ENCODE results near the gene ZSCAN9.

ZSCAN9 gene

DNA sequence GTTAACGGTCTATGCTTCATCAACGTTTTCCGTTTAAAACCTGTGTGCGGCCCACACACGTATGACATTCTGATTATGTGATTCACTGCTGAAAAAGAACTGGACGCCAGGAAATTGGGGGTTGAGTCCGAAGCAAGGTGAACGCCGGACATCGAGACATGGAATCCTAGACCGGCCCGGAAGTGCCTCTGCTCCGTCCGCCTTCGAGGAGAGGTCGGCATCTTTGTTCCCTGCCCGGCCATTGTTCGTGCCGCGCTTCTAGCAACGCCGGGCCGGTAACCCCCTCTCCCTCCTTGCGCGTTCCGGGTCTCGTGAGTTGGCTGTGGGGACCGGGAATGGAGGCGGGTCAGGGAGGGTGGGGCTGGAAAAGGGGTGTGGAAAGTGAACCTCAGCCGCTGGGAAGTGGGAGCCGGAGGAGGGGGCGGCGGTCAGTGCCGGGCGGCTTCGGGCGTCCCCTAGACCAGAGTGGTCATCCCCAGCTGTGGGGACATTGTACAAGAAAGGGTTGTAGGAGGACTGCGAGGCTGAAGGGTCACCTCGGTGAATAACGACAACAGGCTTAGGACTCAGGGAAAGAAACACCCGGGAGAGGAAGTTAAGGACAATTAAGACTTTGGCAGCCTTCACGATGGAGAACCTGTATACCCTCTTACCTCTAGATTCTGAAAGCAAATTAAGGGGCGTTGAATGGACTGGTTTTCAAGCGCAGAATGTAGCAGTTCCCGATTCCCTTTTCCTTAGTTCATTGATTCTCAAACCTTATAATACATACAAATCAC, at the start of gene ZSCAN9:
Gene ZSCAN9 (plus strand): TSS at position 220 of the 779 bp plus-strand sequence. CDS start 1,810 bp downstream, outside the sequence.
- peak; percentile 80 to 82 for ATAC-seq

DNA sequence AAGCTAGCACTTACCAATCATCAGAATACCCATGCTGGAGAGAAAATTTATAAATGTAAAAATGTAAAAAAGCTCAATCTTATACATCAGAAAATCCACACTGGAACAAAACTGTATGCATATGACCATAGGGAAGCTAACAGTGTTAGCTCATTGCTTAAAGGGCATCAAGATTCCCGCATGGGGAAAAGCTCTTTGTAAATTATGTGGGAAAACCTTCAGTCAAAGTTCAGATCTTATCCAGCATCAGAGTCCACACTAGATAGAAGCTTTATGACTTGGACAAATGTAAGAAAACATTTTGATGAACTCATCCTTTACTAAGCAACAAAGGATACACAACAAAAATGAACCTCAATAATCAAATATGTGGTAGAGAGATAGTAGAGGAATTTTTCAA, 48.7 kb upstream of the ZSCAN9 start:
- no peak for ATAC-seq

GRCh38 chr6:28182255-28182654, 42.8 kb upstream of the ZSCAN9 start:
- ATAC-seq, result peak in 1 of 2 donors; percentile 27

DNA sequence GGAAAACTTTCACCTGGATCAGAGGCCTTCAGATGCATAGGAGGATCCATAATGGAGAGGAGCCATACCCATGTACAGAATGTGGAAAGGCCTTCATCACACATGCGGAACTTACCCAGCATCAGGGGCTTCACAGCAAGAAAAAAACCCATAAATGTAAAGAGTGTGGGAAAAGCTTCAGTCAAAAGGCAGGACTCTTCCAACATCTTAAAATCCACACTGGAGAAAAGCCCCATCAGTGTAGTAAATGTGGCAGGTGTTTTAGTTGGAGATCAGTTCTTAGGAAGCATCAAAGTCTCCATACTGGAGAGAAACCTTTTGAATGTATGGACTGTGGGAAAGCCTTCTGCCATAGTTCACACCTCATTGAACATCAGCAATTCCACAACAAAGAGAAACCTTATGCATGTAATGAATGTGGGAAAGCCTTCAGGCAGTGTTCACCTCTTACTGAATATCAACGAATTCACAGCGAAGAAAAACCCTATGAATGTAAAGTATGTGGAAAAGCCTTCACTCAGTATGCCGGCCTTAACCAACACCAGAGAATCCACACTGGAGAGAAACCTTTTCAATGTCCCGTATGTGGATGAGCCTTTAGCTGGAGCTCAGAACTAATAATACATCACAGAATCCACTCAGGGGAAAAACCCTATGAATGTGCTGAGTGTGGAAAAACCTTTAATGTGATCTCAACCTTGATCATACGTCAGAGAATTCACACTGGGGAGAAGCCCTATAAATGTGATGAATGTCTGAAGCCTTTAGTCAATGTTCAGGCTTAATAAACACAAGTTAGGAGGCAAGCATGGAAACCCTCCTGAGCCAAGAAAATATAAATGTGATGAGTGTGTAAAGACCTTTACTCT, 36.7 kb upstream of the ZSCAN9 start:
- no peak for ATAC-seq

DNA sequence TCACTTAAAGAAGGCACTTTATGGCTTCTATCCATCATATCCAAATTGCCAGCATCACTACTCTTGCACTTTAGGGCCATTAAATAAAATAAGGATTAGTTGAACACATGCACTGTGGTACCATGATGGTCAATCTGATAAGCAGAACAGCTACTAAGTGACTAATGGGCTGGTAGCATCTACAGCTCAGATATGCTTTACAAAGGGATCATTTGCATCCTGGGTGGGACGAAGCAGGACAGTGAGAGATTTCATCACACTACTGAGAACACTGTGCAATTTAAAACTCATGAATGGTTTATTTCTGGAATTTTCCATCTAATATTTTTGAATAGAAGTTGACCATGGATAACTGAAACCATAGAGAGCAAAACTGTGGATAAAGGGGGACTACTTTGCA, 25.1 kb upstream of the ZSCAN9 start:
- no peak for ATAC-seq

DNA sequence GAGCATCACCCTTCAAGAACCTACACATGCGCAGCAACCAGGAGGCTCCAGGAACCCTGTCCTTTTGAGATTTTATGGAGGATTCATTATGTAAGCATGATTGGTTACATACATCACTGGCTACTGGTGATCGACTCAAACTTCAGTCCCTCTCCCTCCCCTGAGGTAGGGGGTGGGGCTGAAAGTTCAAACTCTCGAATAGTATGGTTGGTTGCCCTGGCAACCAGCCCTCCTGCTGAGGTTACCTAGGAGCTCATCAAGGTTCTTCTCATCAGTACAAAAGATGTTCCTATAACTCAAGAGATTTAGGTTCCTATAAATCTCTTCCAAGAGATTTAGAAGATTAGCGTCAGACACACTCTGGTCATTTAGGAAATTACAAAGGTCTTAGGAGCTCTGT, 21.9 kb upstream of the ZSCAN9 start:
- no peak for ATAC-seq

GRCh38 chr6:28205879-28206278, 19.2 kb upstream of the ZSCAN9 start:
- ATAC-seq, result no peak

DNA sequence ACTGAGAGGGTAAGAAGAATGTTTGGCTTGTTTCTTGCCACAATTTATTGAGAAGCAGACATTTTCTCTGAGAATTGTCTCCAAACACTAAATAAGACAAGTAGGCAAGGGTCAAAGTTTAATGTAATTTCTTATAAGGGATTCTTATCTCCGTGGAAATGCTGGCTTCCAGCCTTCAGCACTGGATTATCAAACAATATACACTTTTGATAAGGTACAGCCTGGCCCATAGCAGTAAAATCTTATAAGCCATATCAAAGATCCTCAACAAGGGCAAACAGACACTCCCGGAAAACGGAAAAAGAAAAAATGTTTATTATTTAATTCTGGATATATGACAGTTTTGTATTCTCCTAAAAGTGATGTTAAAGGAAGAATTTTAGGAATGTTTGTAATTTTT, 18.5 kb upstream of the ZSCAN9 start:
- no peak for ATAC-seq

- no peak for ATAC-seq
Observed at GRCh38 chr6:28206928-28207509, 18.1 kb upstream of the ZSCAN9 start.

- peak; percentile 43 to 44 for ATAC-seq
Observed at GRCh38 chr6:28207510-28208110, 17.5 kb upstream of the ZSCAN9 start.

DNA sequence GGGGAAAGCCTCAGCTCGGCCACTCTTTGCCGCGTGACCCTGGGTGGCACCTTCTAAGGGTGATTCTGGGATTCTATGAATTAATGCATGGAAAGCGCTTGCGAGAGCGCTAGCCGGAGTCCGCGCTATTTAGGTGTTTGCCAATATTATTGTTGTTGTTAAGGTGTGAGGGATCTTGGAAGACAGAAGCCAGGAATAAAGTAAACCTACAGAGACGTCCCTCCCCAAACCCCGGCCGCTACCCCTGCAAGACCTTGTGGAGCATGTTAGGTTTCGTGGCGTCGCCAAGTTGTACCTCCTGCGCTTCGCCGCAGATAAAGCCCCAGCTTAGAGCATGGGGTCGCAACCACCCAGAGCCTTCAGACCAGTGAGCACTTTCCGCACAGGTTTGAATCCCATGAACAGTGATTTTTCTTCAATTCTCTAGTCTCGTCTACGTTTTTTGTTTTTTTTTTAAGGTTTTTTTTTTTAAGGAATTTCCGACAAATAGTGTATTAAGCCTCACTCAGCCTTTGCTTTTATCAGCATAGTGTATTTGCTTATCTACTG, 16.9 kb upstream of the ZSCAN9 start:
- no peak for ATAC-seq

GRCh38 chr6:28209753-28210535, 15.1 kb upstream of the ZSCAN9 start:
- ATAC-seq, result no peak

GRCh38 chr6:28211840-28212509, 13.1 kb upstream of the ZSCAN9 start:
- peak in 1 of 2 donors; percentile 5 for ATAC-seq

- peak; percentile 69 to 86 for ATAC-seq
Observed at GRCh38 chr6:28212510-28213212, 12.4 kb upstream of the ZSCAN9 start.

DNA sequence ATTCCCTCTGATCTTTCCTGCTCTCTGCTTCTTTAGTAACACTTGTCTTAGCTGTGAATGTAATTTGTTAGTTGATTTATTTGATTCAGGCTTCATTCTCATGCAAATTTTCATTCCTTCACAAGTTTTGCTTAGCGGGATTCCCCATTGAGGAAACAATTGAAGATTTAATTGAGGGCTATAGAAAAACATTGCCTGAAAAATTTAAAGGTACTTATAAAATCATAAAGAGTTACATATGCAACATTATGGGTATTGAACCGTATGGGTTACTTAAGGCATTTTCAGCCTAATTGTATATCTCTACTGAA, 11.9 kb upstream of the ZSCAN9 start:
- ATAC-seq, result no peak

DNA sequence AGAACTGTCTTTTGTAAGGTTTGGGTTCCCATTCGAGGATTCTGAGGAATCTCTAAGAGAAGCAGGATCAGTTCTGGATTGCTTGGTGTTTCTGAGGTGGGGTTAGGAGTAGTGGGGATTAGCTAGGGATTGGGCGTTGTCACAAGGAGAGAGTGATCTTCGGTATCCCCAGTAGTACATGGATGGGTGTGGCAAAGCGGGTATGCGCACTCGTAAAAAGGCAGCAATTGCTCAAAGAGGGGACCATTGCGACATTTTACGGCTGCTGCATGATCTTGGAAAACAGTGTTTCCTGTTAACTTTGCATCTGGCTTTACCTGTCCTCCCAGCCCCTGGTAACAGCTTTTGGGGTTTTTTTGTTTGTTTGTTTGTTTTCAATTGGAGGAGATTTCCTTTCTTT, 9.7 kb upstream of the ZSCAN9 start:
- ATAC-seq, result no peak

DNA sequence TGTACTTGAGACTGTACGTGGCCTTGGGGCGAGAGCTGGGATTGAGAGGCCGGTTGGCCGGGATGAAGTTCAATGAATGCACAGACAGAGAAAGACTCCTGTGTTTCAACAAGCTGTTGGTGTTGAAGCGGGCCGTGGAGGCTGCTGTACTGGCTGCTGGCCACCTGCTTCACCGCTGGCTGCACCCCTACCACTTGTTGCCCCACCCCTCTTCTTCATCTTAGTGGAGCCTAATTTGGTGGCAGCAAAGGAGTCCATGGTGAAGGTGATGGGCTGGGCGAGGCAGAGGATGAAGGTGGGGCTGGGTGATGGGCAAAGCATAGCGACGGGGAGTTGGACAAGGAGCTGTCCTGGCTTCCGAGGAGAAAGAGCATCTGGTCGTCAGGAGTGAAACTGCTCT, 7.2 kb upstream of the ZSCAN9 start:
- no peak for ATAC-seq

- ATAC-seq, result peak; percentile 34 to 44
Observed at GRCh38 chr6:28218312-28219248, 6.5 kb upstream of the ZSCAN9 start.

GRCh38 chr6:28220257-28221133, 4.6 kb upstream of the ZSCAN9 start:
- no peak for ATAC-seq

All from activated CD4-positive, CD25-positive, alpha-beta regulatory T cell treated with anti-CD3 and anti-CD28 coated beads, Interleukin-2, amount 50 U/mL, for 24 hours (primary cell).